GM11168 (cell line): ENCODE data around the gene DLG5.

Experiments
- in situ Hi-C: fragments of 300-500 bp; cut with MboI; formaldehyde crosslinking; loops from one replicate; pipeline ENCODE4 v1.12.0; 2022; ENCODE audit warnings: low sequenced_read_pairs; ENCODE audit not compliant: unreplicated experiment

Gene DLG5

DNA sequence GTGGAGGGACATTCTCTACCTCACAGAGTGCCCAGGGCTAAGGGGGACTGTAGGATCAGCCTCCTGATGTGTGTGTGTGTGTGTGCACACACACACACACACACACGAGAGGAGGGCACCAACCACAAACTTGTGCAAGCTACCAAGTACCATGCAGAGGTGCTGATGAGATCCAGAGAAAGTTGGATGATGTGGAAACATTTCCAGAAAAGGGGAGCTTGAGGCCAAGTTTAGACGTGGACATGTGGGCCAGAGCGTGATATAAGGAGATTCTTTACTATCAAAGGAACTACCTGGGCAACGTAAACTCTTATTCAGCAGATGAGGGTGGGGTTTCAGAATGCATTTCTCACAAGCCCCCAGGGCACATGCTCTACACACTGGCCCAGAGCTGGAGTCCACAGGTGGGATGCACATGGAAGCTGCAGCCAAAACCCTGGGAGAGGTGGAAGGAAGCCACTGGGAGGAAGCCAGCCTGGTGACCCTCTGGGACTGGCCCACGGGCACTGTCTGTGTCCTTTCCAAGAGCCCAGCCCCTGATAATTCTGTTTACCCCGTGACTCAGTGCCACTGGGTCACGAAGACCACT, 53.5 kb downstream of the DLG5 start:
- in situ Hi-C loops = no loop called here

DNA sequence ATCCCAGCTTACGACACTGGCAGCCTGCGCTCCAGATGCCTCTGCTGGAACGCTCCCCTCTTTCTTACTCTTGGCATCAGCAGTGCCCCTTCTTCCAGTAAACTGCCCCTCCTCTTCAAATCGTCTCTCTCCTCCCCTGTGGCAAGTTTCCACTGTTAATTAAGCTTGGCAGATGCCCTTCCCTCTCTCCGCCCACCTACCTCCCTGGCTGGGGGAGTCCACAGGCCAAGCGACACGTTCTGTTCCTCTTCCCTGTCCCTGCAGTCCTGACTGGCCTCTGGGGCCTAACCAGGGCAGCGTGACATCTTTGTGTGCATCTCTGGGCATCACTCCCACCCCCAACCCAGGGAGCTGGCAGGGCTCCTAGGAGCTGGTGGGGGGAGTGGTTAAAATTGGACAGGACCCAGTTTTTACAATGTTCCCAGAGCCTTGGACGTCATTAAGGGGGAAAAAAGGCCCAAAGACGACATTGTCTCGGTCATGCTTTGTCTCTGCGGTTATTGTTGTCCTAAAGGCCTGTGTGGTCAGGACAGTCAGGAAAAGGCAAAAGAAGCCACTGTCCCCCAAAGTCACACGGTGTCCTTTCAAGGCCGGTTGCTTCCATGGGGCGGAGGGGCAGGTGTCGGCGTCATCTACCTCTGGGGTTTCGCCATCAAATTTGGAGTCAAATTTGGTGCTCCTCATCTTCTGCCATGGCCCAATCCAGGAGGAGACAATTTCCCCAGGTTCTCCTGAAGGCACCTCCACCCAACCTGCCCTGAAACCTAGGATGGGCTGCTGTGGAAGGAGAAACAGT, 54.2 kb downstream of the DLG5 start:
- in situ Hi-C loops = no loop called here

DNA sequence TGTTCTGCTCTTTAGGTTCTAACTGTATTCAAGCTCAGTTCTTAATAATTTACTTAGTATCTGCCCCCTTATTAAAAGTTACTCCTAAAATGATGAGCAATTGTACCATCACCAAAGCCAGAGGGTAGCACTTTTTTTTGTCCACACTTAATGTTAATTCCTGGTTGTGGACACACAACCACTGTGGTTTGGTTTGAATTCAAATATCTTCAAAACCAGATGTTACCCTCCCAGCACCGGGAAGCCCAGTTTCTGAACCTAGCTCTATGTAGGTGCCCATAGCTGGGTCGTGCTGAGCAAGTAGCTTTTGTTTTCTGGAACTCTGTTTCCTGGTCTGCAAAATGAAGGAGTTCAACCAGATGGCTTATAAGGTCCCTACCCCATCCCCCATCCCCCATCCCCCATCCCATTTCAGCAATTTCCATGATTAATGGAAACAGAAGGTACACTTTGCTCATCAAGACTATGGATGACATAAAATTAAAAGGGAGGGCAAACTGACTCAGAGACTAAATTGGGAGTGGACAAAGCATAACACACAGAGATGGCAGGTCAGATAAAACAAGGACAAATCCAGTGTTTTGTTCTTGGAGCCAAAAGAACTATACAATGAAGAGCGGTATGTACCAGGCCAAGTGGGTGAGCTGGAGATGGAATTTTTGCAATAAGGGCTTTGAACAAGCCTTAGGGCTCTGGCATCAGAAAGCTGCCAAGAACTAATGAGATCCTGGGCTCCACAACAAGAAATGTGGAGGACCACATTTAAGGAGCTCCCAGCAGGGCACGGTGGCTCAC, 56.7 kb downstream of the DLG5 start:
- in situ Hi-C loops = no loop called here

GRCh38 chr10:77868523-77868922, 58.0 kb downstream of the DLG5 start:
- in situ Hi-C loops = no loop called here

DNA sequence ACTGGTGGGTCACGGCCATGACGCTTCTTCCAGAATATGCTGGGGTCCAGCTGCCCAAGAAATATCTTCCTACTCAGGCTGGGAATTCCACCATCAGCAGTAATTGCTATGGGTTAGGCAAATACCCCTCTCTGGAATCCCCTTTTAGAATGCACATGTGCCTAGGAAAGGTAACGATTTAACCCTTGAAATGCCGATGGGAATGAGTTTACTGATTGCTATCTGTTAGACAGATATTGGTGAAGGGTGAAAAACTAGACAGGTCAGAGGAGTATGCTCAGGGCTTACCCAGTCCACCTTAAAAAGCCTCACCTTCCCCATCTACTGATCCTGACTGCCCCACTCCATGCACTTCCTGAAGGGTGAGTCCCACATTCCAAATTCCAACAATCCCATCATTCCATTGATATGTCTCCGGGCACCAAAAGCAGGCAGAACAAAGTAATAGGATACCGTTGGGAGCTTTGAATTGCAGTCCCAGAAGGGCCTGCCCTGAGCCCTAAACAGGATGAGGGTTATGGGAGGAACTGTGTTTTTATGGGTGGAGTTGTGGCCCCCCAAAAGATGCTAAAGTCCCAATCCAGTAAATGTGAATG, 59.3 kb downstream of the DLG5 start:
- in situ Hi-C loops = no loop called here

DNA sequence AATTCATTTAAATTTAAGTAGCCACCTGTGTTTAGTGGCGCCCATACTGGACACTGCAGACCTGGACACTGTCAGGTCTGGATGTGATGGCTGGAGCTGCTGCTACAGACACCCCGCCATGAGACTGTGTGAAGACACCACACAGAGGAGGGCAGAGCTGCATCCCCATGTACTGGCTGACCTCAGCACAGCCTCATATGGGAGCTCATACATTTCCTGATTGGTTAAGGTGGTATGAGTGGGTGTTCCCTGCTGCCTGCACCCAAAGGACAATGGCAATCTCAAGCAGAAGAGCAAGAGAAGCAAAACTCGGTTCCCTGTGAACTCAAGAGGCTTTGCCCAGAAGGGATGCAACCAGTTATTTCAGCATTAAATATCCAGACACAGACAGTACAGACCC, 60.0 kb downstream of the DLG5 start:
- in situ Hi-C loops = no loop called here

- in situ Hi-C loops = no loop called here
Measured at GRCh38 chr10:77865580-77866324, 60.8 kb downstream of the DLG5 start.

GRCh38 chr10:77864151-77864851, 62.3 kb downstream of the DLG5 start:
- in situ Hi-C loops = no loop called here

GRCh38 chr10:77863446-77863845, 63.1 kb downstream of the DLG5 start:
- in situ Hi-C loops = no loop called here

GRCh38 chr10:77862595-77862994, 64.0 kb downstream of the DLG5 start:
- in situ Hi-C loops = no loop called here

- in situ Hi-C loops = no loop called here
Measured at GRCh38 chr10:77861366-77861765, 65.2 kb downstream of the DLG5 start.

DNA sequence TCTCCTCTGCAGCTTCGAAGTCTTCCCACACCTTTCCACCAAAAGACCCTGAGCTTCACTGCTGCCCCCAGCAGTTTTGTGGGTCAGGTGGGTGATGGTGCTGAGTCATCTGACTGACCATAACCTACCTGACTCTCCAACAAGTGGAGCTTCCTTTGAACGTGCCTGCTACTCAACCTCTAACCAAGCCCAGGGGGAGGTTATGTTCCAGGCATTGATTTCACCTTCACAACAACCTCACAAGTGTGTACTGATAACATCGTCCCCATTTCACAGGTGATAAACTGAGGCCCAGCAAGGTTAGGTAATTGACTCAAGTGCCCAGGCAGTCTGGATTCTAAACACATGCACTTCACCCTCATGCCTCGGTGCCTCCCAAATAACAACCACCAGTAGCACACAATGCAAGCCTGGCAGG, 66.7 kb downstream of the DLG5 start:
- in situ Hi-C loops = no loop called here

DNA sequence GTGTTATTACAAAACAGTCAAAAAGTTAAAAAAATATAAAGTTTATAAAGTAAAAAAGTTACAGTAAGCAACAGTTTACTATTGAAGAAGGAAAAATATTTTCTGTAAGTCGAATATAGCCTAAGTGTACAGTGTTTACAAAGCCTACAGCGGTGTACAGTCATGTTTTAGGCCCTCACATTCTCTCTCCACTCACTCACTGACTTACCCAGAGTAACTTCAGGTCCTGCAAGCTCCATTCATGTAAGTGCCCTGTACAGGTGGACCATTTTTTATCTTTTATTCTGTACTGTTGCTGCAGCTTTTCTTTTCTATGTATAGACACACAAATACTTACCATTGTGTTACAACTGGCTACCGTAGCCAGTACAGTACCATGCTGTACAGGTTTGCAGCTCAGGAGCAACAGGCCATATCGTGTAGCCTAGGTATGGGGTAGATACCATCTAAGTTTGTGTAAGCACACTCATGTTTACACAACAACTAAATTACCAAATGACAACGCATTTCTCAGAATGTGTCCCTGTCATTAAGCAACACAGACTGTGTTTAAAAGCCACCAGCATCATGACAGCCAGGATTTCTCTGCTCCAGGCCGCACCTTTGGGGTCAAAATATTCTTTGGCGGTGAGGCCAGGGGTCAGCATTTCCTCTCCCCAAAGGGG, 67.2 kb downstream of the DLG5 start:
- in situ Hi-C loops = no loop called here

GRCh38 chr10:77857272-77857671, 69.3 kb downstream of the DLG5 start:
- in situ Hi-C loops = no loop called here

DNA sequence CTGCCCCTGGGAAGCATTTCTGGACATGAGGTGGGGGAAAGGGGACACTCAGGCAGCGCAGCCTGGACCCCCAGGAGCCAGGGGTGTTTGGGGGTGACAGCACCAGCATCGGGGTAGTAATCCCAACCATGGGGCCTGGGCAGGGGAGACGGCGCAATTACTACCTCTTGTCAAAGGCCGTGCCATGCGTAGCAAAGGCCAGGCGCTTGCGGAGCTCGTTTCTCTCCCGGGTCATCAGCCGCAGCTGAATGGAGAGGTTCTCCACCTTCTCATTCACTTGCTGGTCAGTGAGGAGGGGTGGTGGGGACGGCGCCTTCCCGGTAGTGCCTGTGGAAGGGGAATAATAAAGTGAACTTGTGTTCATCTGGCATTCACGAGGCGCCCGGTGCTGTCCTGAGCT, 70.0 kb downstream of the DLG5 start:
- in situ Hi-C loops = no loop called here

DNA sequence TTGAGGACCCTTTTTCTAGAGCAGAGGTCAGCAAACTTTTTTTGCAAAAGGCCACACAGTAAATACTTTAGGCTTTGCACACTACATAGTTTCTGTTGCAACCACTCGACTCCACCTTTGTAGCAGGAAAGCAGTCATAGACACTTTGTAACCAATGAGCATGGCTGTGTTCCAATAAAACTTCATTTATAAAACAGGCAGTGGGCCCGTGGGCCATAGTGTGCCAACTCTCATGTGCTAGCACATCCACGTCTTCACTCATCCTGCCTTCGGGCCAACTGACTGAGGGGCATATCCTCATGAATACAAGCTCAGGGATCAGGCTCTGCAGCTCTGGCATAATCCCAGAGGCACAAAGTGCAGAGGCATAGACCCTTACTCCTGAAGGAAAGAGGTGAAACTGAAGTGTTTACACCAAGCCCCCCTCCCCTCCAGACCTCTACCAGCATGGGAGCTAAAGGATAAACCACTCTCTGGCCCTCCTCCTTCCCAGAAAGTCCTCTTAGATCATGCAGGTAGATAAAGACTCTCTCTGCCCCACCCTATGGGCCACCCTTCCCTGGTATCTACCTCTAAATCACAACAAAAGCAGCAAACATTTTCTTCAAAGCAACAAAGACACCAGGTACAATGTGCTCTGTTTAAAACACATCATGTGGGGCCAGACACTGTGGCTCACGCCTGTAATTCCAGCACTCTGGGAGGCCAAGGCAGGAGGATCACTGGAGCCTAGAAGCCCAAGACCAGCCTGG, 71.0 kb downstream of the DLG5 start:
- in situ Hi-C loops = no loop called here

DNA sequence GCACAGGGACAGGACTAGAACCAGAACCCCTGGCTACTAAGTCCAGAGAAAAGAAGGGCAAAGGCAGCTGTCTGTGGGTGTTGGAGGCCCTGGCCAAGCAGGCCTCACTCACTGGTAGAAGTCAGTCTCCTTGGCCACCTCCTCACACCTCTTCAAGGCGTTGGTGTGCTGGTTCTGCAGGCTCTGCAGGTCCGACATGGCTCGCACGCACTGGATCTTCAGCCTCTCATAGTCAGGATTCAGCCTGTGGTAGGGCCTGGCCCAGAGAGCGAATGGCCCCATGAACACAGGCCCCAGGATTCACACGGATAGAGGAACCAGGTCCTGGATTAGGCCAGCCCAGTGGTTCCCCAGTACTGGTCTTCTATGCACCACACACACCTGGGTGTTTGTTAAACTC, 72.4 kb downstream of the DLG5 start:
- in situ Hi-C loops = no loop called here

DNA sequence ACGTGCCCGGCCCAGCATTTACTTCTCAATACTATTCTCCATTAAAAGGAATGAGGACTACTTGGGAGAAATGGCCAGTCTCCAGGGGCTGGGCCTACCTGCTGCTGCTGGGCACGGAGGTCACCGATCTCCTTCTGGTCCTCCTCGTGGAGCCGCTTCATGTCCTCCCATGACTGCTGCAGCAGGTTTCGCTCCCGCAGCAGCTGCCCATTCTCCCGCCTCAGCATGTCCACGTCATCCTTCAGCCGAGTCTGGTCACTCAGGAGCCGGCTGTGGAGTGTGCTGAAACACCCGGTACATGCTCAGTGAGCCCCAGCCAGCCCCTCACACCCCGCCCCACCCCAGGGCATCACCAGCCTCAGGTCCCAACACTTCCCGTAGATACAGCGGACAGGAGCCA, 73.3 kb downstream of the DLG5 start:
- in situ Hi-C loops = no loop called here
